ENCODE data around the gene SLC28A1. TPM values are rescaled to one million over a fixed set of nuclear protein-coding genes. Genes with fewer than 3 reads are reported as not detected.

The SLC28A1 gene
- total RNA-seq, result not detected

- no peak for TF ChIP-seq CTCF (IDR thresholded peaks at IDR 0.05; ENCODE audit: low read depth)
These were observed at the start of gene SLC28A1 for GRCh38 chr15:84883916-84884781. SLC28A1 (plus strand) TSS chr15:84884662; CDS start chr15:84887761, 3,099 bp downstream.

- TF ChIP-seq CTCF (IDR thresholded peaks at IDR 0.05; ENCODE audit: low read depth), result no peak
These were observed 49.5 kb upstream of the SLC28A1 start for GRCh38 chr15:84834969-84835368.

- TF ChIP-seq CTCF (IDR thresholded peaks at IDR 0.05; ENCODE audit: low read depth), result no peak
These were observed 48.7 kb upstream of the SLC28A1 start for GRCh38 chr15:84835661-84836337.

- no peak for TF ChIP-seq CTCF (IDR thresholded peaks at IDR 0.05; ENCODE audit: low read depth)
These were observed 47.6 kb upstream of the SLC28A1 start for GRCh38 chr15:84836844-84837243.

GRCh38 chr15:84839714-84840113 is 44.7 kb upstream of the SLC28A1 start:
- no peak for TF ChIP-seq CTCF (IDR thresholded peaks at IDR 0.05; ENCODE audit: low read depth)

GRCh38 chr15:84840255-84840654 is 44.2 kb upstream of the SLC28A1 start:
- TF ChIP-seq CTCF (IDR thresholded peaks at IDR 0.05; ENCODE audit: low read depth), result no peak

- no peak for TF ChIP-seq CTCF (IDR thresholded peaks at IDR 0.05; ENCODE audit: low read depth)
These were observed 43.6 kb upstream of the SLC28A1 start for GRCh38 chr15:84840741-84841429.
